22Rv1 (cell line): ENCODE results near the gene CACNG8.

Experiments used
- ZFX ChIP-seq: fragments of 450-650 bp; IDR thresholded peaks from 2 replicates; pipeline ENCODE4 v1.6.1; 2017; ENCODE audit warnings: antibody characterized with exemption, borderline replicate concordance
- TF ChIP-seq, protein P1 (sequence below): fragments of 450-650 bp; IDR thresholded peaks from 2 replicates; pipeline ENCODE4 v1.5.1; 2017; ENCODE audit warnings: mild to moderate bottlenecking

DNA sequence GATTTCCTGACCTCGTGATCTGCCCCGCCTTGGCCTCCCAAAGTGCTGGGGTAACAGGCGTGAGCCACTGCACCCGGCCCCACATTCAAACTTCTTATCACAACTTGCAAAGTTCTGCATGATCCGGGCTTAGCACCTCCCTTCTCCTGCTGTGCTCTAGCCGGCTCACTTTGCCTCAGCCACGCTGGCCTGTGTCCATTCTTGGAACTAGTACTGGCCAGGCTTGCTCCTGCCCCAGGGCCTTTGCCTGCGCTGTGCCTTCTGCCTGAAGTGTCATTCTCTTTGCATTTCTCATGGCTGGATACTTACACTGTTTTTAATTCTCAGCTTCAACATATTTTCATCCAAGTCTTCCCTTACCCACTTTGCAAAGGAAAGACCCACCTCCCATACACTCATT, 58.6 kb downstream of the CACNG8 start:
- TF ChIP-seq, protein P1, sequence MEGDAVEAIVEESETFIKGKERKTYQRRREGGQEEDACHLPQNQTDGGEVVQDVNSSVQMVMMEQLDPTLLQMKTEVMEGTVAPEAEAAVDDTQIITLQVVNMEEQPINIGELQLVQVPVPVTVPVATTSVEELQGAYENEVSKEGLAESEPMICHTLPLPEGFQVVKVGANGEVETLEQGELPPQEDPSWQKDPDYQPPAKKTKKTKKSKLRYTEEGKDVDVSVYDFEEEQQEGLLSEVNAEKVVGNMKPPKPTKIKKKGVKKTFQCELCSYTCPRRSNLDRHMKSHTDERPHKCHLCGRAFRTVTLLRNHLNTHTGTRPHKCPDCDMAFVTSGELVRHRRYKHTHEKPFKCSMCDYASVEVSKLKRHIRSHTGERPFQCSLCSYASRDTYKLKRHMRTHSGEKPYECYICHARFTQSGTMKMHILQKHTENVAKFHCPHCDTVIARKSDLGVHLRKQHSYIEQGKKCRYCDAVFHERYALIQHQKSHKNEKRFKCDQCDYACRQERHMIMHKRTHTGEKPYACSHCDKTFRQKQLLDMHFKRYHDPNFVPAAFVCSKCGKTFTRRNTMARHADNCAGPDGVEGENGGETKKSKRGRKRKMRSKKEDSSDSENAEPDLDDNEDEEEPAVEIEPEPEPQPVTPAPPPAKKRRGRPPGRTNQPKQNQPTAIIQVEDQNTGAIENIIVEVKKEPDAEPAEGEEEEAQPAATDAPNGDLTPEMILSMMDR: no peak
- no peak for TF ChIP-seq ZFX
